NCI-H2107 treated with DMSO at 0.1 percent for 48 hours (cell line): ENCODE measurements around the gene CTIF.
A peak's percentile ranks its signal among the peaks of the same experiment; 100 is the strongest.
"Not testable (repeated sequence)": the region's sequence is repeated elsewhere in the genome, so short reads cannot be mapped to it uniquely, and the experiment has no call there.

Experiments
- DNase-seq: peaks from one replicate; lab custom pipeline; 2025; ENCODE audit not compliant: unreplicated experiment; lab: John Stamatoyannopoulos, UW

The CTIF gene

GRCh38 chr18:48538531-48539405, at the start of gene CTIF:
Gene CTIF (plus strand): TSS chr18:48539031. CDS start chr18:48619566, 80,535 bp downstream.
- peak; percentile 97 for DNase-seq

GRCh38 chr18:48490641-48491293, 48.1 kb upstream of the CTIF start:
- no peak for DNase-seq

- no peak for DNase-seq
Observed at GRCh38 chr18:48492880-48493279, 46.0 kb upstream of the CTIF start.

GRCh38 chr18:48493434-48494230, 45.2 kb upstream of the CTIF start:
- DNase-seq, result no peak

GRCh38 chr18:48497863-48498262, 41.0 kb upstream of the CTIF start:
- no peak for DNase-seq

- DNase-seq, result no peak
Observed at GRCh38 chr18:48500517-48500916, 38.3 kb upstream of the CTIF start.

GRCh38 chr18:48502906-48503305, 35.9 kb upstream of the CTIF start:
- no peak for DNase-seq

- DNase-seq, result no peak
Observed at GRCh38 chr18:48504819-48505218, 34.0 kb upstream of the CTIF start.

- DNase-seq, result not testable (repeated sequence)
Observed at GRCh38 chr18:48506983-48507568, 31.8 kb upstream of the CTIF start.

- DNase-seq, result not testable (repeated sequence)
Observed at GRCh38 chr18:48512498-48512897, 26.3 kb upstream of the CTIF start.

- DNase-seq, result peak; percentile 31
Observed at GRCh38 chr18:48514786-48515185, 24.0 kb upstream of the CTIF start.

GRCh38 chr18:48517048-48517447, 21.8 kb upstream of the CTIF start:
- no peak for DNase-seq

GRCh38 chr18:48519431-48520100, 19.3 kb upstream of the CTIF start:
- DNase-seq, result no peak

- DNase-seq, result no peak
Observed at GRCh38 chr18:48521723-48522122, 17.1 kb upstream of the CTIF start.

GRCh38 chr18:48525671-48526070, 13.2 kb upstream of the CTIF start:
- DNase-seq, result no peak

- DNase-seq, result no peak
Observed at GRCh38 chr18:48527461-48527860, 11.4 kb upstream of the CTIF start.

- DNase-seq, result no peak
Observed at GRCh38 chr18:48528861-48529260, 10.0 kb upstream of the CTIF start.

GRCh38 chr18:48529796-48530195, 9.0 kb upstream of the CTIF start:
- DNase-seq, result no peak

- DNase-seq, result no peak
Observed at GRCh38 chr18:48530399-48531081, 8.3 kb upstream of the CTIF start.

- no peak for DNase-seq
Observed at GRCh38 chr18:48531082-48531403, 7.8 kb upstream of the CTIF start.
